HG03571 (cell line): Measurements from ENCODE around the gene DALRD3.
A peak's percentile ranks its signal among the peaks of the same experiment; 100 is the strongest.

Source experiments
- ATAC-seq: cut with Tn5 transposase; IDR thresholded peaks from one replicate; pipeline ENCODE4 v1.9.1; 2021; ENCODE audit not compliant: unreplicated experiment

The DALRD3 gene

GRCh38 chr3:49017971-49018706 lies at the start of gene DALRD3:
DALRD3 (minus strand) TSS chr3:49018580; CDS start chr3:49018564, 16 bp downstream.
- ATAC-seq: no peak

GRCh38 chr3:49058011-49058410 lies 39.6 kb upstream of the DALRD3 start:
- ATAC-seq: no peak

DNA sequence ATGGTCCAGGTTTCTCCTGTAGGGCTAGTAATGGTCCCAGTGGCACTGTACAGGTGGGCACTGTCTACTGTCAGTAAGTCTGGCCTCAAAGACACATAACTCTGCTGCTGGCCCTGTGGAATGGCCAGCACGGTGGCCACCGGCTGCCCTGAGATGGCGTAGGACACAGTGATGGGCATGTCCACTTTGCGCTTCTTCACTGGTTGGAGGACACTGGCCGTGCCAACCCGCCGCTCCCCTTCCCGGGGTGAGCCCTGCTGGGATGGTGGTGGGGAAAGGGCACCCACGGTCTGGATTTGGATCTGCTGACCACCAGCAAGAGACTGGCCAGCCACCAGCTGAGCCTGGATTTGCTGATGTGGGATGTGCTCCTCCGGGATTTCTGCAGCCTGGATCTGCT lies 38.9 kb upstream of the DALRD3 start:
- no peak for ATAC-seq

- no peak for ATAC-seq
These were observed 36.0 kb upstream of the DALRD3 start for GRCh38 chr3:49054344-49054862.

DNA sequence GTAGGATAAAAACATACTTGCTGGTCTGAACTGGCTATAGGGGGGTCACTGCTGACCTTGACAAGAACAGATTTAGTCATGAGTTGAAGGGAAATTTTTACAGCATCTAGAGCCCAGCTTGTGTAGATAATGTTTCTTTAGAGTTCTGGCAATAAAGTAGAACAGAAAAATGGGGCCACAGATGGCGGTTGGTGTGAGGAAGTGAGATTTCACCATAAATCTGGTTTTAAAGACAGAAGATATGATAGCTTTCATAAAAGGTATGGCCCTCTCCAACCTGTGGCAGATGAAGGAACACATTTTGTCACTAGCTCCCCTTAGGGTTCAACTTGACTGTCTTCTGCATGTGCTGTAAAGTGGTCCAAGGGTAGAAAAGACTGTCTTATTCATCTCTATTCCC lies 35.2 kb upstream of the DALRD3 start:
- no peak for ATAC-seq

GRCh38 chr3:49035281-49035680 lies 16.9 kb upstream of the DALRD3 start:
- ATAC-seq: no peak

- no peak for ATAC-seq
These were observed 16.3 kb upstream of the DALRD3 start for GRCh38 chr3:49034650-49035049.

GRCh38 chr3:49032646-49033304 lies 14.4 kb upstream of the DALRD3 start:
- ATAC-seq: no peak

DNA sequence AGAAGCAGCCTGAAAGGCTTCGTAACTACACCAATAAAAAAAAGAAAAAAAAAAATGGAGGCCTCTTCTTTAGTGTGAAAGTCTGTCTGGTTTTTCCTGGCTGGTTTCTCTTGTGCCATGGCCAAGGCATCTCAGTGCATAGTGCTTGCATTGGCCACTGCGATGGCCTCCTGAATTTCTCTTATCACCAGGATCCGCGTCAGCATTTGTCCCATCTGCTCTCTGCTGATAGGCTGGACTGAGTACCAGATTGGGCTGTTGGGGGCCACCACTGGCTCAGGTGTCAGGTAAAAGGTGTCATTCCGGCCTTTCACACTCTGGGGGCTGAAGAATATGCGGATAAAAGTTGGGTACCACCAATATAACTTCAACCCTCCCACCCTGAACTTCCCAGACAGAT lies 11.9 kb upstream of the DALRD3 start:
- ATAC-seq: no peak

DNA sequence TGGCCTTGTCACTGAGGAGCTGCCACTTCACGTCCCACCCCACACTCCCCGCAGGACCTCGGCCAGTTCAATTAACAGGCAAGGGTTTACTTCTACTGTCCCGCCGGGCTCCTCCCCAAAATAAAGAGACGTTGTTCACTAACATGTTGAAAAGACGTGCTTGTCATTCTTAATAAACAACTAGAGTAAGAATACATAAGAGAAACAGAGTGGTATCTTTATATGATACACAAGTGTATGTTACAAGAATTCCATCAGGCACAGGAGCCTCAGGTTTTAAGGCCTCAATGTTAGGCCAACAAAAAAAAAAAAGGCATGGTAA lies 11.1 kb upstream of the DALRD3 start:
- no peak for ATAC-seq

DNA sequence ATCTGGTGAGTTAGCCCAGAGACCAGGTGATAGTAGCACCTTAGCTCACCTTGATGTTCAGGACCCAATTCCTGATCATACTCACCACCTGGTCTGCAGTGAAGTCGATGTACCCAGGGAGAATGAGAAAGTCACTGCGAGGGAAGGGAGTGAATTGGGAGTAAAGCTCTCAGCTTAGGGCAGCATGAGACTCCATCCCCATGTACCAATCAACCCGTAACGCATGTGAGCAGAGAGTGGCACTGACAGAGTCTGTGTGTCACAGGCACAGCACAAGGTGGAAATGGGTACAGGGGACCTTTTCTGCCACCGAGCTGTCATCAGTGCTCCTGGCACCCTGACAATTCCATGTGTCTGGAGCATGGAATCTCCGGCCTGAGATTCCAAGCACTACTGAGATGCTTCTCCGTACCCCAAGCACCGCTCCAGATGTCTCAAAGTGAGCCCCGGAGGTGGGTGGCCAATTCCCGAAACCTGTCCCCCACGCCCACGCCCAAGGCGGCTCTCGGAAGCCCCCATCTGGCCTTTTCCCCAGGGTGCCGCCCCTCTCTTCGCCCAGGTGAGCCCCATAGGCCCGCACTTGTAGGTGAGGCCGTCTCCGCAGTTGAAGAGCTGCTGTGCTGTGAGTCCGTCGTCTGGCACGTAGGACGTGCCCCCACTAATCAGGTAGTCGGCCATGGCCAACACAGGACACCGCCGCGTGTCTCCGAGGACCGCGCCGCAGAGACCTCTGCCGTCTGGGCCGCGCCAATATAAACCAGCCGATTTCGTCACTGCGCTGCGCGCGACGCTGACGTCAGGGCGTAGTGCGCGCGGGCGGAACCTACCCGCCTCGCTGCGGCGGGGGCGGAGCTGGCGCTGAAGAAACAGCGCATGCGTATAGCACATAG lies 10.5 kb upstream of the DALRD3 start, which contains the start of gene IMPDH2:
Gene IMPDH2, minus strand, starts transcription at position 726 of the 890 bp plus-strand sequence. Its CDS starts 48 bp downstream, at position 678.
- peak; percentile 84 for ATAC-seq

DNA sequence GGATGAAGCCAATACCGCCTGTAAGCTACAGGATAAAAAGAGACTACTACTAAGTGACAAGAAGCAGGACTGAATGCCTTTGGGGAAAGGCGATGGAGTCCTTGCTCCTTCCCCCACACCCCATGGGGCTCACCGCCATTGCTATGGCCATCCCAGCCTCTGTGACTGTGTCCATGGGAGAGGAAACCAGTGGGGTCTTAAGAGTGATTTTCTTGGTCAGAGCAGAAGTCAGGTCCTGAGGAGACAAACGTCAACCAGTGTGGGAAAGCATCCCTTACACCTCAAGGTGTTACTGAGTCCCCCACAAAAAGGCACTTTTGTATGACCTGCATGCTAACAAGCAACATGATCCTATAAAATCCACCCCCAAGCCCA lies 9.9 kb upstream of the DALRD3 start:
- ATAC-seq: no peak

GRCh38 chr3:49027634-49028033 lies 9.3 kb upstream of the DALRD3 start:
- no peak for ATAC-seq

DNA sequence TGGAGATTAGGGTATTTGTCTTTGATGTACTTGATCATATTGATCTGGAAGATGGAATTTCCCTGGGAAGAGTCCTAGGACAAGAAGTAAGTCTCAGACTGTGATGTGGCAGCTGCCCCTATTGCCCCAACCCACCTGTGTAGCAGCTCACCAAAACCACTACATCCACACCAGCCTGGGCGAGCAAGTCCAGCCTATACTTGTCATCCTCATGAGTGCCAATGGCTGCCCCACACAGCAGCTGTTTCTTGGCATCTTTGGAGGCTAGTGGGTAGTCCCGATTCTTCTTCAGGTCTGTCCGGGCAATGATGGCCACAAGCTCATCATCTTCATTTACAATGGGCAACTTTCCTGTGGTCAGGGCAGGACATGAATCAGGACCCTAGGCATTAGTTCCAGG lies 8.2 kb upstream of the DALRD3 start:
- no peak for ATAC-seq

DNA sequence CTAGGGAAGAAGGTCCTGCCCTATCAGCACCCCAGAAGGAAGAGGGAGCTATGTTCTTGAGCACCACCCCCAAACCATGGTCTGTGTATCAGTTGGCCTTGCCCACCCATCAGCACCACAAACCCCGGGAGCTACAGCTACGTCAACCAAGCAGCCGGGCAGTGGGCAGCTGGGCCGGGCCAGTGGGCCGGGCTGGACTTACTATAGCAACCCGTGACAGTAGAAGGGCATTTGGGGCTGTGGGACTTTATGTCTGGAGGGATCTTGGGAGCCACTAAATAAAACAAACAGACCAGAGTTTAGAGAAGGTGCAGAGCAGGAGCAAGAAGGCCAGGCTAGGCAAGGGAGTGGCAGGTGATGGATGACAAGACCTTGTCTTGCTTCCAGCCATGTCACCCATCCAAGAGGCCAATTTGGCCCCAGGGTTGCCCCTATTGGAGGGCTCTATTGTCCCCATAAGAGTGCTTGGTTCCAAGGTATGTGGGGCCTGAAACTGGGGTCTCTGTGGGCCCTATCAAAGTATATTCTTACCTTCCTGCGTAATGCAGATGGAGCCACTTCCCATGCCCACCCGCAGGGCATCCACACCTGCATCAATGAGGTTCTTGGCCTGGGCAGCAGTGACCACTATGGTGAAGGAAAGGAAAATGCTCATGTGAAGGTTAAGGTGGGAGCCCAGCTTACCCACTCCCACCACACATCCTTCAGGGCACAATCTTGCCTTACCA lies 7.6 kb upstream of the DALRD3 start:
- ATAC-seq: no peak

GRCh38 chr3:49025005-49025792 lies 6.8 kb upstream of the DALRD3 start:
- no peak for ATAC-seq

DNA sequence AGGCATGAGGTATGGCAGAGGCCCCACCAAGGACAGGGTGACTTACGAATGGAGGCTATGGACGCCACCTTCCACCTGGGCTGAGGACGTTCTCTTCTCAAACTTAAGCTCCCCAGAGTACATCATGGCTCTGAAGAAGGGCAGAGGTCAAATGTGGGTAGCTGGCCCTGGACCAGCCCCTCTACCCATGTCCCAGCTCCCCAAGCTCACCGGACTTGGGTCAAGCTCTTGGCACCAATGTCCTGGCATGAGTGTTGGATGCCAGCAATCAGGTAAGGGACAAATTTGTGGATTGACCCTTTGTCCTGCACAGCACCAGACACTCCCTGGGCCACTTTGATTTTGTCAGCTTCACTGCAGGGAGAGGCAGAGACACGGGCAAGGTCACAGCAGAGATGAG lies 6.1 kb upstream of the DALRD3 start:
- no peak for ATAC-seq

- ATAC-seq: no peak
These were observed 5.4 kb upstream of the DALRD3 start for GRCh38 chr3:49023775-49024174.

DNA sequence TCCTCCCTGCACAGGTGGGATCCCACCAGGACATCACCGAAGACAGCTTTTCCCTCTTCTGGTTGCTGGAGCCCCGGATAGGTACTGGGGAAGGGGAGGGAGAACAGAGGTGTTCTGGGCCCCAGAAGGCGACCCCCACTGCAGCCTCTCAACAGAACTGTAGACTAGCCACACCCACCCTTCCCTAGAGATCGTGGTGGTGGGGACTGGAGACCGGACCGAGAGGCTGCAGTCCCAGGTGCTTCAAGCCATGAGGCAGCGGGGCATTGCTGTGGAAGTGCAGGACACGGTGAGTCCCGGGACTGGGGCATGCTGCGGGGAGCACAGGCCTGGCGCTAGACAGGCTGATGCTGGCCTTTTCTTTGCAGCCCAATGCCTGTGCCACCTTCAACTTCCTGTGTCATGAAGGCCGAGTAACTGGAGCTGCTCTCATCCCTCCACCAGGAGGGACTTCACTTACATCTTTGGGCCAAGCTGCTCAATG lies 4.3 kb upstream of the DALRD3 start:
- ATAC-seq: no peak
